Astrocyte (in vitro differentiated cells and primary cell): ENCODE results near the gene MATR3. TPM values are rescaled to one million over a fixed set of nuclear protein-coding genes. Genes with fewer than 3 reads are reported as not detected.

Experiments
- DNase-seq: peaks from one replicate; pipeline ENCODE4 v3.0.0-alpha.2; 2010; ENCODE audit warnings: low read depth
- FAIRE-seq: peaks from 2 replicates; lab custom pipeline; 2011; peaks lifted over from hg19 to GRCh38; lab: Jason Lieb, UNC
- H2AFZ ChIP-seq: 2 replicates; pipeline ENCODE4 v1.6.0; 2012; ENCODE audit warnings: low read depth, low read length, inconsistent platforms
- H3K27ac ChIP-seq: 2 replicates; pipeline ENCODE4 v1.5.1; 2011; ENCODE audit warnings: low read depth, low read length, inconsistent platforms
- H3K27me3 ChIP-seq: 2 replicates; pipeline ENCODE4 v1.6.0; 2011; ENCODE audit warnings: low read length, inconsistent platforms; ENCODE audit not compliant: insufficient read depth
- H3K36me3 ChIP-seq: 2 replicates; pipeline ENCODE4 v1.5.1; 2011; ENCODE audit warnings: low read length, inconsistent platforms; ENCODE audit not compliant: insufficient read depth
- H3K4me1 ChIP-seq: 2 replicates; pipeline ENCODE4 v1.5.1; 2011; ENCODE audit warnings: low read length, inconsistent platforms; ENCODE audit not compliant: insufficient read depth
- H3K4me2 ChIP-seq: 2 replicates; pipeline ENCODE4 v1.6.0; 2012; ENCODE audit warnings: low read length, inconsistent platforms
- H3K4me3 ChIP-seq: 2 replicates; pipeline ENCODE4 v1.5.1; 2011; ENCODE audit warnings: low read depth, mild to moderate bottlenecking, low read length, inconsistent platforms; ENCODE audit not compliant: insufficient read depth
- H3K79me2 ChIP-seq: 2 replicates; pipeline ENCODE4 v1.6.0; 2012; ENCODE audit warnings: mild to moderate bottlenecking, low read length, inconsistent platforms; ENCODE audit not compliant: insufficient read depth
- H3K9ac ChIP-seq: 2 replicates; pipeline ENCODE4 v1.6.0; 2012; ENCODE audit warnings: mild to moderate bottlenecking, low read length, inconsistent platforms
- H3K9me3 ChIP-seq: 2 replicates; pipeline ENCODE4 v1.5.1; 2012; ENCODE audit warnings: low read depth, mild to moderate bottlenecking, low read length, inconsistent platforms; ENCODE audit not compliant: insufficient read depth
- H4K20me1 ChIP-seq: 2 replicates; pipeline ENCODE4 v1.6.0; 2012; ENCODE audit warnings: low read length, inconsistent platforms; ENCODE audit not compliant: insufficient read depth
- H3K27ac Mint-ChIP-seq: one replicate; pipeline ENCODE4 v1.8.0; 2021; ENCODE audit warnings: mild to moderate bottlenecking, mixed read lengths; ENCODE audit not compliant: unreplicated experiment
- H3K27me3 Mint-ChIP-seq: one replicate; pipeline ENCODE4 v1.8.0; 2021; ENCODE audit warnings: low read depth, mixed read lengths; ENCODE audit not compliant: unreplicated experiment
- H3K36me3 Mint-ChIP-seq: one replicate; pipeline ENCODE4 v1.8.0; 2021; ENCODE audit warnings: low read depth, mixed read lengths; ENCODE audit not compliant: unreplicated experiment
- H3K4me1 Mint-ChIP-seq: one replicate; pipeline ENCODE4 v1.8.0; 2021; ENCODE audit warnings: low read depth, mixed read lengths; ENCODE audit not compliant: unreplicated experiment
- H3K4me3 Mint-ChIP-seq: one replicate; pipeline ENCODE4 v1.8.0; 2021; ENCODE audit warnings: mild to moderate bottlenecking, moderate library complexity, mixed read lengths; ENCODE audit not compliant: unreplicated experiment
- H3K9me3 Mint-ChIP-seq: one replicate; pipeline ENCODE4 v1.8.0; 2021; ENCODE audit warnings: mild to moderate bottlenecking, mixed read lengths; ENCODE audit not compliant: unreplicated experiment
- CTCF ChIP-seq: IDR thresholded peaks from 2 replicates; pipeline ENCODE4 v1.5.1; 2011; ENCODE audit warnings: low read depth, mild to moderate bottlenecking, inconsistent platforms, low read length, moderate library complexity; ENCODE audit not compliant: insufficient read depth
- EZH2 ChIP-seq: IDR thresholded peaks from 2 replicates; pipeline ENCODE4 v1.6.1; 2012; ENCODE audit warnings: mild to moderate bottlenecking, low read length, inconsistent platforms; ENCODE audit not compliant: insufficient read depth
- total RNA-seq: library from RNA; stranded (reverse); gene quantifications from 2 replicates; pipeline ENCODE4 v1.2.1, GENCODE V29; 2021

The MATR3 gene
- total RNA-seq, 1 donor from 2014 or later, result 126 TPM

DNA sequence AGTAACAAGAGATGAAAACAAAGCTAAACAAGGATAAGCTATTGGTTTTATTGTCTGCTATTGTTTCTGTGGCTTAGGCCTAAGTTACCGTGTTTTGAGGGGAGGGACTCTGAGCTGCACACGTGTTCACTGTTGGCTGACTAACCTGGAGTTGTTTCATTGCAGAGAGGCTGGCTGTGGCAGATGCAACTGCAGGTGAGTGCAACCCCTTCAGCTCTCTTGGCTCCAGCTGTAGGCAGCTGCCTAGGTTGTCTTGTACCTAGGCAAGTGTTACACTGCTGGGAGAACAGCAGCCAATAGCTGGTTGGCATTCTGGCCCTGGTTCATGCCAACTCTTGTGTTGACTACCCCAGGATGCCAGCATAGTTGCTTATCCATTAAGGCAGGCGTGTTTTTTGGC, 17.6 kb upstream of the MATR3 start:
- Histone ChIP-seq H3K27me3 (no peaks in the 10 kb centered on the region), H3K79me2 (peaks cover 49% of the 10 kb centered on the region), H4K20me1 (peaks cover 47% of the 10 kb centered on the region), H3K4me1 (peaks cover 33% of the 10 kb centered on the region), H3K4me3 (peak overlapping the region; percentile 32), H3K9ac (peak overlapping the region; percentile 5), H2AFZ (no peak overlapping the region), H3K27ac (no peak overlapping the region), H3K4me2 (peak overlapping the region; percentile 99), H3K9me3 (no peaks in the 10 kb centered on the region), H3K36me3 (peaks cover 22% of the 10 kb centered on the region)
- no peak for FAIRE-seq
- Mint-ChIP-seq H3K9me3 (no peaks in the 10 kb centered on the region), H3K36me3 (peaks cover 14% of the 10 kb centered on the region), H3K4me3 (peak overlapping the region; percentile 95), H3K27ac (peak overlapping the region; percentile 62), H3K27me3 (no peaks in the 10 kb centered on the region), H3K4me1 (peaks cover 33% of the 10 kb centered on the region)
- TF ChIP-seq CTCF, result no peak
- no peak for TF ChIP-seq EZH2
- no peak for DNase-seq

- Histone ChIP-seq H3K27ac (no peak overlapping the region), H3K79me2 (peaks cover 49% of the 10 kb centered on the region), H3K9ac (peak overlapping the region; percentile 5), H3K4me3 (peak overlapping the region; percentile 32), H3K4me1 (peaks cover 29% of the 10 kb centered on the region), H3K9me3 (no peaks in the 10 kb centered on the region), H4K20me1 (peaks cover 51% of the 10 kb centered on the region), H2AFZ (no peak overlapping the region), H3K4me2 (peak overlapping the region; percentile 99), H3K27me3 (no peaks in the 10 kb centered on the region), H3K36me3 (peaks cover 22% of the 10 kb centered on the region)
- Mint-ChIP-seq H3K36me3 (peaks cover 14% of the 10 kb centered on the region), H3K27ac (no peak overlapping the region), H3K4me1 (peaks cover 31% of the 10 kb centered on the region), H3K4me3 (peak overlapping the region; percentile 95), H3K27me3 (no peaks in the 10 kb centered on the region), H3K9me3 (no peaks in the 10 kb centered on the region)
- FAIRE-seq (no peak), DNase-seq (no peak)
- TF ChIP-seq CTCF, result no peak
- no peak for TF ChIP-seq EZH2
Observed at GRCh38 chr5:139276426-139276825, 17.1 kb upstream of the MATR3 start.

GRCh38 chr5:139277171-139277570, 16.4 kb upstream of the MATR3 start:
- H4K20me1 ChIP-seq, result peaks cover 58% of the 10 kb centered on the region
- no peak for FAIRE-seq
- H3K79me2 ChIP-seq, result peaks cover 50% of the 10 kb centered on the region
- TF ChIP-seq EZH2 (no peak), CTCF (no peak)
- no peak overlapping the region for H3K4me3 ChIP-seq
- no peaks in the 10 kb centered on the region for H3K27me3 ChIP-seq
- H3K4me2 ChIP-seq, result peak overlapping the region; percentile 99
- H3K36me3 ChIP-seq, result peaks cover 22% of the 10 kb centered on the region
- Mint-ChIP-seq H3K27me3 (no peaks in the 10 kb centered on the region), H3K9me3 (no peaks in the 10 kb centered on the region), H3K4me3 (peak overlapping the region; percentile 95), H3K4me1 (peaks cover 36% of the 10 kb centered on the region), H3K36me3 (peaks cover 17% of the 10 kb centered on the region), H3K27ac (peak overlapping the region; percentile 21)
- DNase-seq, result no peak
- no peaks in the 10 kb centered on the region for H3K9me3 ChIP-seq
- peaks cover 34% of the 10 kb centered on the region for H3K4me1 ChIP-seq
- H3K9ac ChIP-seq, result no peak overlapping the region
- H3K27ac ChIP-seq, result no peak overlapping the region
- H2AFZ ChIP-seq, result no peak overlapping the region
